PC-3 (cell line): ENCODE data around the gene GBP3. TPM values are rescaled to one million over a fixed set of nuclear protein-coding genes. Genes with fewer than 3 reads are reported as not detected.
A peak's percentile ranks its signal among the peaks of the same experiment; 100 is the strongest.

Experiments
- ATAC-seq: fragments of 200-7000 bp; cut with Tn5 transposase; 2 replicates; pipeline ENCODE4 v1.9.1; 2020; ENCODE audit warnings: mild to moderate bottlenecking, moderate library complexity
- BruUV-seq: library from RNA; stranded (reverse); fragments of 400-500 nt; replicated peaks from 2 replicates; lab custom pipeline; 2021; lab: Mats Ljungman, UMichigan
- CTCF ChIA-PET: fragments of 300-600 bp; sonication (Branson Sonifier 250); formaldehyde crosslinking; loops from one replicate; lab custom pipeline; 2022; ENCODE audit warnings: antibody characterized with exemption; lab: Charles Lee
- POLR2A ChIA-PET: fragments of 300-600 bp; sonication (Branson Sonifier 250); formaldehyde crosslinking; loops from one replicate; lab custom pipeline; 2022; ENCODE audit warnings: antibody characterized with exemption; ENCODE audit not compliant: unreplicated experiment; lab: Charles Lee
- DNase-seq: peaks from one replicate; pipeline ENCODE4 v3.0.0-alpha.2; 2015
- H2AFZ ChIP-seq: fragments of 300-600 bp; sonication (generic); 2 replicates; pipeline ENCODE4 v1.6.0; 2016; ENCODE audit warnings: antibody characterized with exemption, low read length
- H3F3A ChIP-seq: fragments of 300-600 bp; sonication (generic); one replicate; pipeline ENCODE4 v1.6.0; 2017; ENCODE audit warnings: antibody characterized with exemption, low read length, control low read depth, mild to moderate bottlenecking; ENCODE audit not compliant: unreplicated experiment
- H3K27ac ChIP-seq: fragments of 300-600 bp; sonication (generic); 2 replicates; pipeline ENCODE4 v1.5.1; 2016; ENCODE audit warnings: mild to moderate bottlenecking, low read length
- H3K27me3 ChIP-seq: fragments of 300-600 bp; sonication (generic); 2 replicates; pipeline ENCODE4 v1.6.1; 2016; ENCODE audit warnings: low read length, mixed read lengths
- H3K36me3 ChIP-seq: fragments of 300-600 bp; sonication (generic); 2 replicates; pipeline ENCODE4 v1.6.1; 2016; ENCODE audit warnings: low read depth, mixed run types, low read length, mixed read lengths
- H3K4me1 ChIP-seq: fragments of 300-600 bp; sonication (generic); 2 replicates; pipeline ENCODE4 v1.5.1; 2016; ENCODE audit warnings: low read length; ENCODE audit not compliant: insufficient read depth
- H3K4me2 ChIP-seq: fragments of 300-600 bp; sonication (generic); 2 replicates; pipeline ENCODE4 v1.6.0; 2016; ENCODE audit warnings: low read length
- H3K4me3 ChIP-seq: fragments of 300-600 bp; sonication (generic); 2 replicates; pipeline ENCODE4 v1.5.1; 2016; ENCODE audit warnings: mild to moderate bottlenecking, low read length, mixed read lengths
- H3K79me2 ChIP-seq: fragments of 300-600 bp; sonication (generic); 2 replicates; pipeline ENCODE4 v1.6.1; 2017; ENCODE audit warnings: low read length, mixed read lengths
- H3K9ac ChIP-seq: fragments of 300-600 bp; sonication (generic); 2 replicates; pipeline ENCODE4 v1.6.0; 2016; ENCODE audit warnings: mild to moderate bottlenecking, low read length
- H3K9me2 ChIP-seq: fragments of 300-600 bp; sonication (generic); replicated peaks from 2 replicates; pipeline ENCODE4 v1.6.1; 2016; ENCODE audit warnings: mixed run types, low read length, mixed read lengths
- H3K9me3 ChIP-seq: fragments of 300-600 bp; sonication (generic); 2 replicates; pipeline ENCODE4 v1.6.1; 2016; ENCODE audit warnings: low read length, mixed read lengths
- H4K20me1 ChIP-seq: fragments of 300-600 bp; sonication (generic); 2 replicates; pipeline ENCODE4 v1.6.1; 2016; ENCODE audit warnings: low read length, mixed read lengths
- CTCF ChIP-seq: fragments of 300-600 bp; sonication (generic); conservative IDR thresholded peaks from 2 replicates; pipeline ENCODE4 v1.5.1; 2017; ENCODE audit warnings: antibody characterized with exemption, low read depth, mild to moderate bottlenecking, low read length
- EZH2 ChIP-seq: fragments of 300-600 bp; sonication (generic); IDR thresholded peaks from one replicate; pipeline ENCODE4 v1.6.1; 2017; ENCODE audit warnings: antibody characterized with exemption, mild to moderate bottlenecking, low read length; ENCODE audit not compliant: unreplicated experiment
- EZH2phosphoT487 ChIP-seq: fragments of 300-600 bp; sonication (generic); IDR thresholded peaks from 2 replicates; pipeline ENCODE4 v1.6.1; 2018; ENCODE audit warnings: mild to moderate bottlenecking, antibody characterized with exemption, low read length, borderline replicate concordance
- intact Hi-C: fragments of 100-400 bp; cut with micrococcal nuclease; formaldehyde crosslinking; loops from 2 replicates; pipeline ENCODE4 v1.9.0; 2023
- total RNA-seq: library from RNA; depleted of rRNA; stranded (reverse); fragments of >200 nt; gene quantifications from 2 replicates; pipeline ENCODE4 v1.2.3, GENCODE V29; 2014; rRNA removed

GBP3 gene
- total RNA-seq, 1 experiment from 2014 or later = 23.3 TPM

- Histone ChIP-seq H3K36me3 (0 out of 2 replicates have a peak, but pooled peaks cover 4% of the 10 kb centered on the region), H2AFZ (no peak overlapping the region), H3F3A (no peaks in the 10 kb centered on the region), H3K9ac (no peak overlapping the region), H3K9me3 (no peaks in the 10 kb centered on the region), H3K4me2 (peak overlapping the region; percentile 10; the same call in 1 of the 2 replicates), H3K9me2 (no peaks in the 10 kb centered on the region), H4K20me1 (no peaks in the 10 kb centered on the region), H3K27me3 (no peaks in the 10 kb centered on the region), H3K4me1 (peaks cover 23% of the 10 kb centered on the region), H3K4me3 (no peak overlapping the region), H3K79me2 (no peaks in the 10 kb centered on the region), H3K27ac (peak overlapping the region; percentile 21)
- no TSS peak for BruUV-seq
- ATAC-seq (peak; percentile 94), DNase-seq (peak; percentile 66)
- ChIA-PET CTCF (interaction anchor here (0.6 to 1.0 kb wide), 3 partner anchors 13 to 95 kb away, joined by 4 to 13 read pairs (median 4); no protein-coding TSS in a partner anchor), POLR2A (no interaction called here)
- intact Hi-C loops = loop anchor here (2.0 kb wide), 1 partner anchor 25 kb away; no protein-coding TSS in a partner anchor
- TF ChIP-seq EZH2 (no peak), EZH2phosphoT487 (no peak), CTCF (no peak)
These were observed 60.9 kb downstream of the GBP3 start for GRCh38 chr1:88961647-88962275.

GRCh38 chr1:88961081-88961480 is 61.6 kb downstream of the GBP3 start:
- H3K36me3 ChIP-seq = 0 out of 2 replicates have a peak, but pooled peaks cover 4% of the 10 kb centered on the region

More at GRCh38 chr1:88961081-88961480, 61.6 kb downstream of the GBP3 start:
- DNase-seq = peak; percentile 23
- H2AFZ ChIP-seq = no peak overlapping the region
- no peak overlapping the region for H3K4me3 ChIP-seq
- intact Hi-C loops = loop anchor here (2.0 kb wide), 1 partner anchor 24 kb away; no protein-coding TSS in a partner anchor
- H4K20me1 ChIP-seq = no peaks in the 10 kb centered on the region
- BruUV-seq = TSS peak; percentile 18
- no peaks in the 10 kb centered on the region for H3K79me2 ChIP-seq
- no peaks in the 10 kb centered on the region for H3K9me2 ChIP-seq
- peak; percentile 41 for ATAC-seq
- CTCF ChIA-PET = interaction anchor here (0.6 to 1.0 kb wide), 2 partner anchors 13 to 27 kb away, joined by 4 to 13 read pairs; no protein-coding TSS in a partner anchor
- no peaks in the 10 kb centered on the region for H3K9me3 ChIP-seq
- peaks cover 23% of the 10 kb centered on the region for H3K4me1 ChIP-seq
- peak overlapping the region; percentile 5; the same call in 1 of the 2 replicates for H3K4me2 ChIP-seq
- H3F3A ChIP-seq = no peaks in the 10 kb centered on the region
- H3K27ac ChIP-seq = peak overlapping the region; percentile 7; the same call in 1 of the 2 replicates
- H3K27me3 ChIP-seq = no peaks in the 10 kb centered on the region
- H3K9ac ChIP-seq = no peak overlapping the region
- POLR2A ChIA-PET = no interaction called here
- TF ChIP-seq CTCF (no peak), EZH2phosphoT487 (no peak), EZH2 (no peak)

Other genes starting within 250 kb of the GBP3 start
- 29.3 and 32.1 TPM in 2 replicates for gene GTF2B, start 131.3 kb downstream of the GBP3 start, total RNA-seq
- gene KYAT3, start 30.2 kb downstream of the GBP3 start, total RNA-seq = 9.7 and 14.3 TPM in 2 replicates
- gene RBMXL1, start 30.2 kb downstream of the GBP3 start, total RNA-seq = 8.5 and 10.6 TPM in 2 replicates
- gene GBP1, start 42.3 kb upstream of the GBP3 start, total RNA-seq = 1.0 and 1.2 TPM in 2 replicates
- 1.6 and 2.1 TPM in 2 replicates for gene GBP2, start 103.2 kb upstream of the GBP3 start, total RNA-seq
- gene GBP7, start 153.1 kb upstream of the GBP3 start, total RNA-seq = 0.07 TPM in 1 of 2 replicates, not detected in the other
- 0.07 and 0.86 TPM in 2 replicates for gene GBP4, start 176.1 kb upstream of the GBP3 start, total RNA-seq
- not detected in 2 replicates for gene GBP5, start 250.0 kb upstream of the GBP3 start, total RNA-seq